ENCODE data around the gene RASSF8. TPM values are rescaled to one million over a fixed set of nuclear protein-coding genes. Genes with fewer than 3 reads are reported as not detected.

RASSF8 gene
- total and polyA plus RNA-seq, 2 donors from 2014 or later: 12.0 to 52.8 TPM

DNA sequence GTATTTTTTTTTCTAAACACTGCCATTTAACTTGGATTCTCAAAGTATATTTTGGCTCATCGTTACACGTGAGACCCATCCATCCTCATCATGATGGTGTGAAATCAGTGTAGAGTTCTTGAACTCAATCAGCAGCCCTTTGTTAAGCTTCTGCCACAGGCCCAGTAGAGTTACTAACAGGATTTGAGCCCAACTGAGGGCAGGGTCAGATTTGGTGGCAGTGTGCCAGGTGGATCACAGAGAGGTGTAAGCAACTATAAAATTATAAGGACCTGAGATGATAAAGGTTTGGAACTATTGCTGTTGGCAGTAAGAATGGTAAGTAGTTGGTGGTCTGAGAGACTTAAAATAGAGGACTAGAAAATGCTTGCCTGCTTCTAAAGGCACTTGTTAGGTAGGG is 72.8 kb downstream of the RASSF8 start:
- Histone ChIP-seq H3K27me3 (ENCODE audit: control insufficient read depth, insufficient read depth, low read length) (no peaks in the 10 kb centered on the region), H3K36me3 (ENCODE audit: control insufficient read depth in 2 of 3, insufficient read depth in 3 of 3, low read length in 3 of 3) (no peaks in the 10 kb centered on the region), H3K27ac (ENCODE audit: low read depth in 2 of 2, low read length in 2 of 2) (no peak overlapping the region), H3K9ac (ENCODE audit: low read length in 3 of 3) (no peak overlapping the region), H3K9me3 (ENCODE audit: control insufficient read depth in 2 of 3, insufficient read depth in 1 of 3, low read length in 3 of 3) (no peaks in the 10 kb centered on the region), H3K4me3 (ENCODE audit: low read length in 3 of 3) (no peak overlapping the region), H3K4me1 (ENCODE audit: control insufficient read depth in 2 of 3, insufficient read depth in 2 of 3, low read depth in 1 of 3, low read length in 3 of 3) (peaks cover 0 to 10% (median 6%) of the 10 kb centered on the region in 3 donors)
- FAIRE-seq (no peak), DNase-seq (no peak)
- no peak for TF ChIP-seq CTCF (IDR thresholded peaks at IDR 0.05; ENCODE audit: borderline replicate concordance, extremely low read depth, insufficient read depth)
- intact Hi-C loops (cut with DNase I): no loop called here

- no peak for FAIRE-seq
- H3K4me1 ChIP-seq (ENCODE audit: control insufficient read depth in 2 of 3, insufficient read depth in 2 of 3, low read depth in 1 of 3, low read length in 3 of 3): peaks cover 0 to 10% (median 7%) of the 10 kb centered on the region in 3 donors
- intact Hi-C loops (cut with DNase I): no loop called here
- no peak for DNase-seq
- no peaks in the 10 kb centered on the region for H3K27me3 ChIP-seq (ENCODE audit: control insufficient read depth, insufficient read depth, low read length)
- no peak overlapping the region for H3K4me3 ChIP-seq (ENCODE audit: low read length in 3 of 3)
- H3K9me3 ChIP-seq (ENCODE audit: control insufficient read depth in 2 of 3, insufficient read depth in 1 of 3, low read length in 3 of 3): no peaks in the 10 kb centered on the region
- no peak overlapping the region for H3K9ac ChIP-seq (ENCODE audit: low read length in 3 of 3)
- H3K27ac ChIP-seq (ENCODE audit: low read depth in 2 of 2, low read length in 2 of 2): no peak overlapping the region
- no peaks in the 10 kb centered on the region for H3K36me3 ChIP-seq (ENCODE audit: control insufficient read depth in 2 of 3, insufficient read depth in 3 of 3, low read length in 3 of 3)
- no peak for TF ChIP-seq CTCF (IDR thresholded peaks at IDR 0.05; ENCODE audit: borderline replicate concordance, extremely low read depth, insufficient read depth)
Measured at GRCh38 chr12:26031827-26032226, 73.3 kb downstream of the RASSF8 start.

GRCh38 chr12:26032290-26032689 is 73.8 kb downstream of the RASSF8 start:
- H3K4me1 ChIP-seq (ENCODE audit: control insufficient read depth in 2 of 3, insufficient read depth in 2 of 3, low read depth in 1 of 3, low read length in 3 of 3): peaks cover 0 to 11% (median 10%) of the 10 kb centered on the region in 3 donors
- no peaks in the 10 kb centered on the region for H3K9me3 ChIP-seq (ENCODE audit: control insufficient read depth in 2 of 3, insufficient read depth in 1 of 3, low read length in 3 of 3)
- intact Hi-C loops (cut with DNase I): no loop called here
- H3K9ac ChIP-seq (ENCODE audit: low read length in 3 of 3): no peak overlapping the region
- no peaks in the 10 kb centered on the region for H3K36me3 ChIP-seq (ENCODE audit: control insufficient read depth in 2 of 3, insufficient read depth in 3 of 3, low read length in 3 of 3)
- H3K4me3 ChIP-seq (ENCODE audit: low read length in 3 of 3): no peak overlapping the region
- no peaks in the 10 kb centered on the region for H3K27me3 ChIP-seq (ENCODE audit: control insufficient read depth, insufficient read depth, low read length)
- H3K27ac ChIP-seq (ENCODE audit: low read depth in 2 of 2, low read length in 2 of 2): no peak overlapping the region
- no peak for FAIRE-seq
- TF ChIP-seq CTCF (IDR thresholded peaks at IDR 0.05; ENCODE audit: borderline replicate concordance, extremely low read depth, insufficient read depth): no peak
- DNase-seq: no peak

- no peak overlapping the region for H3K9ac ChIP-seq (ENCODE audit: low read length in 3 of 3)
- no peaks in the 10 kb centered on the region for H3K27me3 ChIP-seq (ENCODE audit: control insufficient read depth, insufficient read depth, low read length)
- H3K9me3 ChIP-seq (ENCODE audit: control insufficient read depth in 2 of 3, insufficient read depth in 1 of 3, low read length in 3 of 3): no peaks in the 10 kb centered on the region
- no peak overlapping the region for H3K4me3 ChIP-seq (ENCODE audit: low read length in 3 of 3)
- no peaks in the 10 kb centered on the region for H3K36me3 ChIP-seq (ENCODE audit: control insufficient read depth in 2 of 3, insufficient read depth in 3 of 3, low read length in 3 of 3)
- no peak for FAIRE-seq
- DNase-seq: no peak
- no peak overlapping the region for H3K27ac ChIP-seq (ENCODE audit: low read depth in 2 of 2, low read length in 2 of 2)
- TF ChIP-seq CTCF (IDR thresholded peaks at IDR 0.05; ENCODE audit: borderline replicate concordance, extremely low read depth, insufficient read depth): no peak
- intact Hi-C loops (cut with DNase I): no loop called here
- peaks cover 0 to 16% (median 7%) of the 10 kb centered on the region in 3 donors for H3K4me1 ChIP-seq (ENCODE audit: control insufficient read depth in 2 of 3, insufficient read depth in 2 of 3, low read depth in 1 of 3, low read length in 3 of 3)
Measured at GRCh38 chr12:26032719-26033241, 74.3 kb downstream of the RASSF8 start.

Measured in kidney (tissue), 14 donors.